Measurements from ENCODE around the gene SRBD1. TPM values are rescaled to one million over a fixed set of nuclear protein-coding genes. Genes with fewer than 3 reads are reported as not detected.

Gene SRBD1
- total RNA-seq, 2 donors from 2014 or later, result 8.8 to 13.2 TPM

DNA sequence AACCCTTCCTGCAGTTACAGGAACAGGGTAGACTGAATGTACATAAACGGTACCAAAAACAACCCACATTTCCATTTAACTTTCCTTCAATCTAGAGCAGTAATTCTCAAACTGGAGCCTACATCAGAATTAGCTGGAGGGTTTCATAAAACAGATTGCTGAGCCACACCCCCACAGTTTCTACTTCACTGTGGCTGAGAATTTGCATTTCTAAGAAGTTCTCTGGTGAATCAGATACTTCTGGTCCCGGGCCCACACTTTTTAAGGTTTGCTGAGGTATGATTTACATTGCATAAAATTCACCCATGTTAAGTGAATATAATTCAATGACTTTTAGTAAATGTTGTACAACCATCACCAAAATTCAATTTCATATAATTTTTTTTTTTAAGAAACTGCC, 113.7 kb downstream of the SRBD1 start:
- DNase-seq (no peak), ATAC-seq (no peak)
- intact Hi-C loops (cut with DNase I), result no loop called here

DNA sequence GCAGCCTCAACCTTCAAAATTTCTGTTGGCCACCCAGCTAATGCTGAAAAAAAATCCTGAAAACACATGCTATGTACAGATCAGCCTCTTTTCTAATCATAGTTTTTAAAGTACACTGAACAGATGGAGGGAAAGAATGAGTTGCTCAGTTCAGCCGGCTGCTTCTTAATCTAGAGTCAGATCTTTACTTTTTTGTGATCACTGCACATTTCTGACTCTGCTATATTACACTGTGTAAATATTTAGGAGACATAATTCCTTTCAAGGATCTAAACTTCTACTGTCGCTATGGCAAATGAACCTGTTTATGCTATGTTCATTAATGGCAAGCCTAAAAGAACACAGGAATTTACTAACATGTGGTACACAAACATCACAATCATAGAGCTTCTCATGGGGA, 114.2 kb downstream of the SRBD1 start:
- DNase-seq, result no peak
- ATAC-seq, result no peak
- intact Hi-C loops (cut with DNase I), result no loop called here

DNA sequence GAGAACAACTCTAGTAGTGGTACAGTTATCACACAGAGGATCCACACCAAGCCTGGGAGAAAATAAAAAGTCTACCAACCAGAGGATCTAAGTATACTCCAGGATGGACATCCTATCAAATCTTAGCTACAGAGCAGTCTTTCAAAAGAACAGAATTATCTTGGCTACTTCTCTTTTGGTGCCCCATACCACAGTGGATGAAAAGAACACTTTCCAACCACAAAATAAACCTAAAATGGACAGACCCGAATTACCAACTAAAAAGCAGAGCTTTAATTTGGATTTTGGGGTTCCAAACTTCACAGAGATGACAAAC, 116.1 kb downstream of the SRBD1 start:
- intact Hi-C loops (cut with DNase I), result loop anchor here (1.0 to 2.0 kb wide), 2 partner anchors 514 kb away; no protein-coding TSS in a partner anchor
- ATAC-seq (no peak), DNase-seq (no peak)

DNA sequence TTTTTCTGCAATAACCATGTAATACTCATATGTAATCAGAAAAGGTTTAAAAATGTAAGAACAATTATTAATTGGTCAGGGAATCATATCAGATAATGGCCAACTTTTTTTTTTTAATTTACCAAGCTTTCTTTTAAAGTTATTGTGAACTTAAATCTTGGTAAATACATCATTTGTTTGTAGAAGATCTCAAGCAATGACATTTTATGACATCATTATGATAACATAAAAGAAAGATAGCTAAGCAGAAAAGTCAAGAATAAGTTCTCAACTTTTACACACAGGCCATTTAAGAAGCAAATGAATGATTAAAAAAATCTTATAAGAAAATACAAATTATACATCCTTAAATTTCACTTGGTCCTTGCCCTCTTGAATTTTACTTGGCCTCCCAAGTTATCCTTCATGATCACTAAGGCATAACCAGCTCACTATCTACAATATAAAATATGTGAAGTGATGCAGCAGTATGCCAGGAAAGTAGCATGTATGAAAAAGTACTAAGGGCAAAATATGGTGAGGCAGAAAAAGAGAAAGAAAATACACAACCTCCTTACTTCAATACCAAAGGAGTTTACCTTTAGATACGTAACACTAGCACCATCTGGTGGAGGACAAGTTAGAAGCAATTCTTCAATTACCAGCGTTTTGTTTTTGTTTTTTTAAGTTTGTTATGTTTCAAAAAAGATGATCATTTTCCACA, 116.6 kb downstream of the SRBD1 start:
- DNase-seq, result no peak

DNA sequence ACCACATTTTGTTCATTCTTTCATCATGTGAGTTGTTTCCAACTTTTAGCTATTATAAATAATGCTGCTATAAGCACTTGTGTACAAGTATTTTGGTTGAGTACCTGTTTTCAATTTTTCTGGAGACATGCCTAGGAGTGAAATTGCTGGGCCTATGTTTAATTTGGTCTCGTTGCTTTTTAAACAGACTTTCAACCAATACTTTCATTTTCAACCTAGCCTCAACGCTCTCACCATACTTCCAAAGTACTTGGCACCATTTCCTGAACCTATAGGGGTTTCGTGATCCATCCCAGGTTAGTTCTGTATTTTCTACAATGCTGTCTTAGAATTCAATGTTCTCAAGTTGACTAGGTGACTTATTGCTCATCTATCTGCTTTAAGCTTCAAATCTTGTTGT, 126.1 kb downstream of the SRBD1 start:
- intact Hi-C loops (cut with DNase I), result no loop called here
- ATAC-seq (no peak), DNase-seq (no peak)

More for the DNA sequence above, 116.6 kb downstream of the SRBD1 start:
- ATAC-seq, result no peak
- intact Hi-C loops (cut with DNase I), result loop anchor here (1.0 to 2.0 kb wide), 2 partner anchors 513 to 514 kb away; no protein-coding TSS in a partner anchor

DNA sequence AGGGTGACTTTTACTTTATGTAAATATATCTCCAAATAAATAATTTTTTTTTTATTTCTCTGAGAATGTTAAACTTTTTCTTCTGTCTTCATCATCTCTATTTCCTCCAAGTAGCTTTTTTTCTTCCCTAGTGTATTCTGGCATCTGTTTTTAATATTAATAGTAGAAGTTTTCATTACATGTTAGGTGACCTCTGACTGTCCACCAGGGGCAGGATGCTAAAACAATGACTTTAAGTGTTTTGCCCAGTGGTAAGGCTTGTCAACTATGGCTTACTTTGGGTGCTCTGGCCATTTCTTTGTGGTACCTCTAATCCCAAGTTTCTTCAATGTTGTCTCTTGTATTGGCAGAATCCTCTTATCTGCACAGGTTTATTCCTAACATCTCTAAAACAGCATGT, 127.1 kb downstream of the SRBD1 start:
- intact Hi-C loops (cut with DNase I), result no loop called here
- DNase-seq, result no peak
- ATAC-seq, result no peak

DNA sequence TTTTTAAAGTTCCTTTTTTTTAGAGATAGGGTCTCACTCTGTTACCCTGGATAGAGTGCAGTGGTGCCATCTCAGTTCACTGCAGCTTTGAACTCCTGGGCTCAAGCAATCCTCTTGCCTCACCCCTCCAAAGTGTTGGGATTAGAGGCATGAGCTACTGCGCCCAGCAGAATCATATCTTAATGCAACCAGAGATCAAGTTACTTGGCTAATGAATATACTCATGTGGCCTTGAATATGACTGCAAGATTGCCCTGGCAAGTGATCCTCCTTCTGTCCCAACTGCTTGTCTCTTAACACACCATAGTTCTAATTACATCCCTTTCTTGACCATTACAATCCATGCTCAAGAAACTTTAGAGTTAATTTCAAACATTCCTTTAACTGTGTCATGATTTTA, 133.5 kb downstream of the SRBD1 start:
- no peak for DNase-seq
- ATAC-seq, result no peak
- intact Hi-C loops (cut with DNase I), result no loop called here

DNA sequence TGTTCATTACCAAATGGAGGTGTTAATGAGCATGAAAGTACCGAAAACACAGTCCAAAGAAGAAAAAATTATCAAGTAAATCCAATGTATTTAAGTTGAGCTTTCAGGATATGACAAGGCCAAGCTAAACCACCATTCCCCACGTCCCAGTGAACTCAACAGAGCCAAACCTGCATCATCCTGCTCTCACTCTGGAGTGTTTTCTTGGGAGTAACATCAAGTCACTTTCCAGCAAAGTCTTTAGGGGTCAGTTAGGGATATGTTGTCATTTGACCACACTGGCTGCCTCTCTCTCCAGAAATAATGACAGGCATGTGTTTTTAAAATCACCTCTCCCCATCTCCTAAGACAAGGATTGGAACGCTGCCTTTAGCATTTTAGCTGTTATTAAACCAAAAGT, 140.5 kb downstream of the SRBD1 start:
- intact Hi-C loops (cut with DNase I), result no loop called here
- peak; percentile 41 to 49 for ATAC-seq
- DNase-seq, result no peak

DNA sequence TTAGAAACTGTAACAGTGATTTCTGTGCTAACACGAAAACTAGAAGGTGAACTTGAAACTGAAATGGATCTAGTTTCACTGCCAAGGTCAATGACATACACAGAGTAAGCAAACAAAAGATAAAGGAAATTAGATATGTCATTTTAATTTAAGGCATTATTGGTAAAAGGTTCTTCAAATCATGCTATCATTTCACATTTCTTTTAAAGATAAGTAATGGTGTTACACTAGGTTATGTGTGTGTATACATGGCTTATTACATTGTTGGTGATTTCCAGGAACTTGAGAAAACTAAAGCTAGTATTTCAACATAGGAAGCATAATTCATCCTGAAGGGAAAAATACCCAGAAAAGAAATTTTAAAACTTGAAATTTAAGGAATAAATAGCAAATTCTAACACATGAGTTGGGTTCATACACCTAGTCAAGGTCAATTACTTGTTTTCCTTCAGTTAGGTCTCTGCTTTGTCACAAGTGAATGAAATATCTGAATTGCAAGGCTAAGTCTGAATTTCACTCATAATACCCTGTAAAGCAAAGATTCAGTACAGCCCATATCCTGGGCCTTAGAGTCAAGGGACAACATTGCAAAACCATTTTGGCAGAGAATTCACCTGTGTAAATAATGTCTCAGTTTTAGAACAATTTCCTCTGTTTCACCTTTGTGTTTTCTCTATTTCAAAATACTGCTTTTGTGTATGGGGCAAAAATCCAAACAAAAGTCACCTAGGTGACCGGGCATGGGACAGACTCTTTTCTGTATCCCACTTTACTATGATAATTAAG, 141.6 kb downstream of the SRBD1 start:
- DNase-seq (no peak), ATAC-seq (peak; percentile 23 to 34)

DNA sequence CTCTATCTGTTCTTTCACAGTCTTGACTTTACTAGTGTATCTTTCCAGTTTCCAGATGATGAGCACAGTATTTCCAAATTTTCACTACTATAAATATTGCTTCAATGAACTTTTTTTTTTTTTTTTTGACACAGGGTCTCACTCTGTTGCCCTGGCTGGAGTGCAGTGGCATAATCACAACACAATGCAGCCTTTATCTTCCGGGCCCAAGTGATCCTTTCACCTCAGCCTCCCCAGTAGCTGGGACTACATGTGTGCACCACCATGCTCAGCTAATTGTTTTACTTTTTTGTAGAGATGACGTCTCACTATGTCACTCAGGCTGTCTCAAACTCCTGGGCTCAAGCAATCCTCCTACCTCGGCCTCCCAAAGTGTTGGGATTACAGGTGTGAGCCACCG, 142.8 kb downstream of the SRBD1 start:
- no peak for ATAC-seq
- intact Hi-C loops (cut with DNase I), result no loop called here
- no peak for DNase-seq

More for the DNA sequence above, 141.6 kb downstream of the SRBD1 start:
- intact Hi-C loops (cut with DNase I), result no loop called here

DNA sequence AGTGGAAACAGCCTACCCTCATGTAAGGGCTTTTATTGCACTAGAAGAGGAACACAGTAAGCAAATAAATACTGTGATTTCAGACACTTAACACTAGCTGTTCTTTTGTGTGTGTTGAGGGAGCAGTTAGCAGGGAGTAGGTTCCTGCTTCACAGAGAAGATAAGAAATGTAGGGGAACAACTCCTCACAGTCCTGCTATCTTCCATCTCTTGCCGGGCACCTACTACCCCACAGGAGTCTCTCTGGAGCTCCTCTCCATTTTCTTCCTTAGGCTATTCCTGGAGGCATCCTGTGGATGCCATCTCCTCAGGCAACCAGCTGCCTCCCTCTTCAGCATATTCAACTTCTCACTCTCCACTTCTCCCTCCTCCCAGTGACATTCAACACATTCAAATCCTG, 145.0 kb downstream of the SRBD1 start:
- DNase-seq, result no peak
- intact Hi-C loops (cut with DNase I), result no loop called here
- no peak for ATAC-seq

DNA sequence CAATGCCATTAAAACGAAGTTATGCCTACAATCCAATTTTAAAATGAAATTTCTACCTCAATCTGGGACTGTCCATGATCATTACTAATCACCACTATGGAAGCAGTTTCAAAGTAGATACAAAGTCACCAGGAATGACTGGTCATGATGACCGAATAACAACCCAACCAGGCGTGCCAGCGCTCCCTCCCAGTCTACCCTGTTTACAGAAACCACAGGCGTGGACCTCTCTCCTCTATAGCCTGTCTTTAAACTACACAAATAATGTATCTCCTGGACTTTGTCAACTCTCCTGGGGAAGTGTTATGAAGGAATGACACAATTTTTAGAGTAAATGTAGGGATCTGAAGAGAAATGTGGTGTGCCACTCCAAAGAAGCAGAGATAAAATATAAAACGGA, 150.2 kb downstream of the SRBD1 start:
- intact Hi-C loops (cut with DNase I), result no loop called here
- no peak for ATAC-seq

DNA sequence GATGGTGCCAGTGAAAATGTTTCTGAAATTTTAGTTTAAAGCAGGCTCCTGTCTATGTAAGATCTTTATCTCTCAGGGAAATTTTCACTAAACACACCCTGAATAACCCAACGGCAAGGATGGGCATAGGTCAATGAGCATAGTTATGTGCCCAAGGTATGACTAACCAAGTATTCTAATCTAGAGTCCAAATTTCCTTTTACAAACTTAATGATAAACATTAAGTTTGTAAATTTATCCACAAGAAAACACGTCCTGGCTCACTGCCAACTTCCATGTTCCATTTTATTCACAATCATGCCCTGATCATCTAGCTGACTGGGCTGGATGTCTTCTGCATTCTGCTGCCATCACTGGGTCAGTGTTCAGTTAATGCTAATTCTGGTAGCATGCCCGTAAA, 151.2 kb downstream of the SRBD1 start:
- DNase-seq, result no peak
- intact Hi-C loops (cut with DNase I), result no loop called here
- ATAC-seq, result no peak

More for the DNA sequence above, 150.2 kb downstream of the SRBD1 start:
- no peak for DNase-seq

DNA sequence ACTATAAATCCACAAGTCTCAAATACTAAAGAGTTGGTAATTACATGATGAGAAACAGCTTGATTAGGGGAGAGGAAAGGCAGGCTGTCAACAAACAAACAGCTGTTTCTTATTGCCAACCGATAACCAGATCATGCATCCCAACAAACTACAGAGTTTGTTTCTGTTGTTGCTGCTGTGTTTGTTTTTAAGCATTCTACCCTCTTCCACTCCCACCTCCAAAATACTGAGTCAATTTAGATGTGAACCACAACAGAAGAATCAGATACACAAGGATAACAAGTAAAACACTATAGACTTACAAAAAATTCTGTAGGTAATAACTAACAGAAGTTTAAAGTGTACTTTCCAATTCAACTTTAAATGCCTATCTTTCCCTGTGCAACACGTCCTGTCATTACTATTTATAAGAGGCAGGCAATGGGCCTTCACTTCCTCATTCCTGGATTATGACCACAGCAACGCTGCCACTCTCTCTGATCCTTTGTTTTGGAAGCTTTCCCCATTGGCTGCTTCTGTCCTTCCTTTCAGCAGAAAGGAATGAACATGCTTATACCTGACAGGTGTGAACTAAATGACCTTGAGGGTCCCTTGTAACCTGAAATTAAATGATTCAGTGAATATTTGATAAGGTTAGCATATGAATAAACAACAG, 152.0 kb downstream of the SRBD1 start:
- ATAC-seq (peak; percentile 81 to 92), DNase-seq (peak; percentile 24)
- intact Hi-C loops (cut with DNase I), result no loop called here

DNA sequence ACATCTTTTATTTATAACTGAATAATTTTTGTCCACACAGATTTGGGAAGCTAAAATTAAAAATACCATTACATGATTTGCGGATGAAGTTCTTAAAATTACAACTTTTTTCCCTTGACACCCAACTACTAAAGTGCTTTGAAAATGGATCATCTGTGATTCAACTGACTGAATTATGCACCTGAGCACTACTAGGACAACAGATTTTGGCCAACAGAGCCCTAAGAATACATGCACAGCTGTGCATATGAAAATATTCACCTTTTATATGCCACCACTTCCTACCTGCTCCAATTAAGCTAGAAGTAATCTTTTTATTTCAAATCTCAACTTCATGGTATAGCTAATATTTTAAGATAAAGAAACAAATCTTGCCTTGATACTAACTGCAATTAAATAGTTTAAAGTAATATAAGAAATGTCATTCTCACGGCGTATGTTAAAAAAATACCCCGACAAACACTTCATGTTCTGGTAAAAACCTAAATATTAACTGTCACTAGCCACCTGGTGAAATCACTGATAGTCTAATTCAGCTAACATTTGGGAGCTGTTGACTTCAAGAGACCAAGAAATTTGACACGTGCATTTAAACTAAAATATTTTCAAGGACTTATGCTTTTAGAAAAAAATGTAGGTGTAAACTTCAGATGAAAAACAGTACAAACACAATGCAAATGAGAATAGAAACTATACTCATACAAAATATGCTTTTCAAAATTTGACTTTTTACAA, 153.7 kb downstream of the SRBD1 start:
- ATAC-seq, result no peak
- intact Hi-C loops (cut with DNase I), result no loop called here
- DNase-seq, result no peak

DNA sequence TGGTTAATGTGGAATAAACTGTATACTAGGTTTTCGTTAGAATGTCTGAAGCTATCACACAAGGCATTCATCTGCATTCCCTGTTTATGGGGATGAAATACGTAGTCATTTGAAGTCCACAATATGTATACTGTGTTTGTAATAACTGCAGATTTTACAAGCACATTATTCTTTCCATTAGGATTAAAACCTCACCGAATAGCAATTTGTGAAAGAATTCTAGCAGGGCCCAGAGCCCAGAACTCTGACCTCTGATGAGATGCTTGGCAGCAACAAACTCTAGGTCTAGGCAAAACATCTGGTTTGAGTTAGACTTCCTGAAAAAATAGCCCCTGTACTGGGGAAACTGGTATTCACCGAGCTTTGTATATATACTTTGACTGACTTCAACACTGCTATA, 158.2 kb downstream of the SRBD1 start:
- DNase-seq, result no peak
- intact Hi-C loops (cut with DNase I), result no loop called here
- peak; percentile 65 to 72 for ATAC-seq

DNA sequence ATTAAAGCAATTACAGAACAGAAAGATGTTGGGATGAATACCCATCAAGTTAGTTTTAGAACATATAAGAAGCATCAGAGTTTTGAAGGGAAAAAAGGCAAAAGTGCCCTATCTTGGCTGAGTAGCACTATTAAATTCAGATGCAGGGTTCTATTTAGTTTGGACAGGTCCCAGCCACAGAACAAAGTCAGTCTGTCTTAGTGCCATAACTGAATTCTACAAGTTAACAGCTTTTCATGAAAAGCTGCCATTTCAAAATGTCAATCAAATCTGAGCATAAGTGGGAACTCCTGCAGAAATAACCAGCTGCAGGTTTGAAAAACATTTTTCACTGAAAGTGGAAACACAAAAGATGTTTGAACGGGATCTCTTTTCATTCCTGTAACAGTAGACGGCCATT, 160.4 kb downstream of the SRBD1 start:
- no peak for ATAC-seq
- intact Hi-C loops (cut with DNase I), result no loop called here
- no peak for DNase-seq

DNA sequence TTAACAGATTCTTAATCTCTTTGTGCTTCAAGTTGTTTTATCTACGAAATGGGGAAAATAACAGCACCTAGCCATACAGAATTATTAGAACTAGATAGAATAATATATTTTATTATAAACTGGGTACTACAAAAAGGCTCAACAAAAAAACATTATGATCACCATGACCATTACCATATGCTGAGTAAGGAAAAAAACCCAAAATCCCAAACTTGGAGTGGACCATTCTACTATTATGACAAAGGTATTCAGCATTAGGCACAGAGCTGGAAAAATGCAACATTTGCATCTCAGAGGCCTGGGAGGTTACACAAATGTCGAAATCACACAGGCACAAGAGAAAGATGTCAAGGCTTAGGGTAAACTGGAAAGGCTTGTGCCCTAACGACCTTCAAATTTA, 162.8 kb downstream of the SRBD1 start:
- DNase-seq, result no peak
- intact Hi-C loops (cut with DNase I), result no loop called here

DNA sequence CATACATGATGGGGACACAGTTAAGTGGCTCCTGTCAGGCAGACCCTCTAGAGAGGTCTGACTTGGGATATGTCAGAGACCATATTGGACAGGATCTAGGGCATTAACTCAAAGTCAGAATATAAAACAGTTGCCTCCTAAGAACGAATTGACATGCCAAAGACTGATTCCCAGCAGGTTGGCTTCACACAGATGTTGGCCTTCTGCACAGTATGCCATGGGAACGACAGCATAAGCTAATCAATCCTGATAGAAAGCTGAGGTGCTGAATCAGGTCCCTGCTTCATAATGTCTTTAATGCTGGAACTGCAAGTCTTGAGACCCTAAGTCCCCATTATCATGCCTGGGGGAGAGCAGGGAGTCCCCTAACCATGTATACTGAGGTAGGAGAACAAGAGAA, 165.1 kb downstream of the SRBD1 start:
- ATAC-seq (no peak), DNase-seq (no peak)
- intact Hi-C loops (cut with DNase I), result no loop called here

More for the DNA sequence above, 162.8 kb downstream of the SRBD1 start:
- no peak for ATAC-seq

DNA sequence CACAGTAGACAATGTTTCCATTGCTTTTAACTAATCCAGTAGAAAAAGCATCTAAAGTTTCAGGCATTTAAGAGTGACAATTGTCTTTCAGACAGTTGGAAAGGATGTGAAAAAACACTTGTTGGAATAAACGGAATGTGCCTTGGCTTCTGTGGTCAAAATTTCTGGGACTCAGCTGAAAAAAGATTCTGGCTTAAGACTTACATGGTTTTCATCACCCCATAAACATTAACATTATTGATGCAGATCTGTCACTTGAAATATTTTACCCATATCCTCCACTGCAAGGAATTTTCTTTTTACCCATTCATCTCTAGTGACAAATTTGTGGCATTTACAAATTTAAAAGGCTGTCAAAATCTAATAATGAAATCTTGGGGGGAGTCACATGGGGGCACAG, 166.0 kb downstream of the SRBD1 start:
- ATAC-seq, result no peak
- intact Hi-C loops (cut with DNase I), result no loop called here
- no peak for DNase-seq

Data from left cardiac atrium (tissue), 4 donors.